Adrenal gland (tissue), 12 donors: ENCODE results near the gene DEGS2. TPM values are rescaled to one million over a fixed set of nuclear protein-coding genes. Genes with fewer than 3 reads are reported as not detected.

ENCODE experiments used
- DNase-seq, 7 donors: peaks; one replicate each; pipeline ENCODE4 v3.0.0-alpha.2; 2019 to 2020
- H3K27ac ChIP-seq, 5 donors: fragments of 200-600 bp; sonication (generic) in 4 of 5; 1 replicate in 3 of 5; 2 replicates in 2 of 5; pipeline versions ENCODE4 v1.5.1 to v1.8.0; 2016 to 2020; ENCODE audit warnings: mild to moderate bottlenecking in 1 of 5
- H3K27me3 ChIP-seq: fragments of 200-600 bp; 2 replicates; pipeline ENCODE4 v1.8.0; 2021
- H3K36me3 ChIP-seq, 2 donors: fragments of 200-600 bp; replicated peaks in 1 of 2; 1 replicate in 1 of 2; 2 replicates in 1 of 2; pipeline versions ENCODE4 v1.5.1 to v1.8.0; 2018 to 2022
- H3K4me1 ChIP-seq, 2 donors: fragments of 200-600 bp; replicated peaks in 1 of 2; 1 replicate in 1 of 2; 2 replicates in 1 of 2; pipeline versions ENCODE4 v1.5.1 to v1.8.0; 2018 to 2021
- H3K4me3 ChIP-seq, 4 donors: fragments of 200-600 bp; sonication (generic) in 3 of 4; one replicate each; pipeline ENCODE4 v1.5.1; 2016 to 2018
- H3K9me3 ChIP-seq, 3 donors: fragments of 200-600 bp; sonication (generic) in 1 of 3; replicated peaks in 1 of 3; 1 replicate in 2 of 3; 2 replicates in 1 of 3; pipeline versions ENCODE4 v1.5.1 to v1.8.0; 2016 to 2021
- POLR2A ChIP-seq, 2 donors: fragments of 450-650 bp; IDR thresholded peaks; one replicate each; pipeline ENCODE4 v1.6.1; 2017; ENCODE audit warnings: antibody characterized with exemption in 2 of 2, mild to moderate bottlenecking in 2 of 2, moderate library complexity in 1 of 2
- WGBS, 4 donors: extraction: QIAGEN DNeasy Blood & Tissue Kit in 2 of 4; methylation state at CpG; one replicate each; pipeline versions ENCODE4 v1.1.5 to v1.1.7; 2013 to 2017; 5-methylcytosine and 5-hydroxymethylcytosine counted together
- intact Hi-C, 2 donors: fragments of 100-400 bp; cut with DNase I; formaldehyde crosslinking; loops; one replicate each; pipeline versions ENCODE4 v1.14.1 to v1.15.0; 2022 to 2023
- polyA plus RNA-seq, 3 donors: library from polyadenylated mRNA; stranded (reverse); fragments of 200-250 nt in 2 of 3; fragments of 350-450 nt in 1 of 3; fragmentation: Illumina TruSeq in 1 of 3; extraction: RNeasy Lipid Tissue Mini Kit (QIAGEN cat#74804) in 1 of 3; gene quantifications; one replicate each; pipeline ENCODE4 v1.2.3, GENCODE V29; 2013 to 2014
- total RNA-seq, 9 donors: library from RNA; depleted of rRNA in 4 of 9; stranded (reverse); fragments of >200 nt in 4 of 9; fragments of 120-200 nt in 1 of 9; fragmentation: NEBNext Ultra II Directional in 1 of 9; extraction: Animal tissue kit (Norgen Biotek cat#: 25700) in 1 of 9; gene quantifications; one replicate each; pipeline versions ENCODE4 v1.1.0 to v1.2.4, GENCODE V29; 2013 to 2023
- TF ChIP-seq, protein P1 (sequence below), 6 experiments: fragments of 450-650 bp in 4 of 6; fragments of 200-600 bp in 2 of 6; sonication (generic) in 1 of 6; IDR thresholded peaks; 1 replicate in 5 of 6; 2 replicates in 1 of 6; pipeline versions ENCODE4 v1.5.1 to v1.8.0; 2016 to 2021; ENCODE audit warnings: antibody characterized with exemption in 6 of 6, mild to moderate bottlenecking in 2 of 6, moderate library complexity in 1 of 6
- donor health status: healthy with polysubstance abuse.
- donor health status: Bipolar disorder and iron deficiency.
- donor health status: DM: yes; HTN: yes; CAD: no.
- donor health status: DM: no; HTN: no; CAD: no.
- donor health status: DM: no; HTN: no; CAD: no.
- donor health status: DM: yes; HTN: yes; CAD: no.

DEGS2 gene
- total and polyA plus RNA-seq, 12 donors = 0.06 to 0.69 (median 0.24) TPM; not detected in 3

DNA sequence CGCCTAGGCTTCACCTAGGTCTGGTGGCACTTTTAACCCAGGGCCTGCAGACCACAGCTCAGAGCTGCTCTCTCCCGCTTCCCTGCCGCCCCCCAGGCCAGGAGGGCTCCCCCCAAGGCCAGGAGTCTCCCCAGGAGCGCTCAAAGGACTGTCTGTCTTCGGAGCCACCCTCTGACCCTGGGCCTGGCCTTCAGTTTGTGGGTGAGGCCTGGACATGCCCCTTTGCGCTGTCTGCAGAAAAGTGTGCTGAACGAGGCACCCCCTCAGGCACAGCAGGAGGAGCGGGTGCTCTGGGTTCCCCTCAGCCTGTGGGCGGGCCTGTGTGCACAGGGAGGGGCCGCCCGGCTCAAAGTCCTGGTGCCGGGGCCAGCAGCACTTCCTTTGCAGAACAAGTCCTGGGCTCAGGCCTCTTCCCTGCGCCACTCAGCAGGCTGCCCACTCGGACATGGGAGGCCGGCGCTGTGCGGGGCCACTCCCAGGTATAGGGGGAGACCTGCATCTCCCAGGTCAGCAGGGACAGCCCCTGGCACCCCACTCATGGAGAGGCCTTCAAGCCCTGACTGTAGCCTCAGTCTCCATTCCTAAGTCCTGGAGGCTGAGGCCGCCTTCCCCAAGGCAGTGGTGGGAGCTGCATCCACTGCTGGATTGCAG lies 14.3 kb downstream of the DEGS2 start:
- intact Hi-C loops = no loop called here
- Histone ChIP-seq H3K4me3 (no peak overlapping the region), H3K27ac (no peak overlapping the region), H3K27me3 (no peaks in the 10 kb centered on the region), H3K36me3 (no peaks in the 10 kb centered on the region), H3K9me3 (no peaks in the 10 kb centered on the region), H3K4me1 (no peaks in the 10 kb centered on the region)
- TF ChIP-seq, protein P1, sequence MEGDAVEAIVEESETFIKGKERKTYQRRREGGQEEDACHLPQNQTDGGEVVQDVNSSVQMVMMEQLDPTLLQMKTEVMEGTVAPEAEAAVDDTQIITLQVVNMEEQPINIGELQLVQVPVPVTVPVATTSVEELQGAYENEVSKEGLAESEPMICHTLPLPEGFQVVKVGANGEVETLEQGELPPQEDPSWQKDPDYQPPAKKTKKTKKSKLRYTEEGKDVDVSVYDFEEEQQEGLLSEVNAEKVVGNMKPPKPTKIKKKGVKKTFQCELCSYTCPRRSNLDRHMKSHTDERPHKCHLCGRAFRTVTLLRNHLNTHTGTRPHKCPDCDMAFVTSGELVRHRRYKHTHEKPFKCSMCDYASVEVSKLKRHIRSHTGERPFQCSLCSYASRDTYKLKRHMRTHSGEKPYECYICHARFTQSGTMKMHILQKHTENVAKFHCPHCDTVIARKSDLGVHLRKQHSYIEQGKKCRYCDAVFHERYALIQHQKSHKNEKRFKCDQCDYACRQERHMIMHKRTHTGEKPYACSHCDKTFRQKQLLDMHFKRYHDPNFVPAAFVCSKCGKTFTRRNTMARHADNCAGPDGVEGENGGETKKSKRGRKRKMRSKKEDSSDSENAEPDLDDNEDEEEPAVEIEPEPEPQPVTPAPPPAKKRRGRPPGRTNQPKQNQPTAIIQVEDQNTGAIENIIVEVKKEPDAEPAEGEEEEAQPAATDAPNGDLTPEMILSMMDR (IDR thresholded peaks at IDR 0.05) = no peak
- TF ChIP-seq POLR2A (IDR thresholded peaks at IDR 0.05) = no peak
- WGBS, 4 donors = 65 to 87% (median 77%) methylated on average over 3 to 18 of the region's 18 CpGs
- no peak for DNase-seq

DNA sequence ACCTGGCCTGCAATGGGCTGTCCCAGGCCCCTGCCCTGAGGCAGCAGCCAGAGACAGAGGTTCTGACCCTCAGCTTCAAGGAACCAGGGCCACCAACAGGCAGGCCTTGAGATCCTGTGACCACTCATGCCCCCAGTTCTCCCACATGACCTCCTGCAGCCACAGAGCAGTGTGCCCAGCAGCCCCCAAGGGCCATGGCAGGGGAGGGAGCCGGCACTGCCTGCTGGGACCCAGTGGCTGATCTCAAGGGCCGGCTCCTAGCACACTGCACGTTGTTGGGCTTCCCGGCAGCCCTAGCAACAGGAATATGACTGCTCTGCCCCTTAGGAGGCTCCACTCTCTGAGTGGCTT lies 14.8 kb downstream of the DEGS2 start:
- TF ChIP-seq, protein P1 (IDR thresholded peaks at IDR 0.05) = no peak

DNA sequence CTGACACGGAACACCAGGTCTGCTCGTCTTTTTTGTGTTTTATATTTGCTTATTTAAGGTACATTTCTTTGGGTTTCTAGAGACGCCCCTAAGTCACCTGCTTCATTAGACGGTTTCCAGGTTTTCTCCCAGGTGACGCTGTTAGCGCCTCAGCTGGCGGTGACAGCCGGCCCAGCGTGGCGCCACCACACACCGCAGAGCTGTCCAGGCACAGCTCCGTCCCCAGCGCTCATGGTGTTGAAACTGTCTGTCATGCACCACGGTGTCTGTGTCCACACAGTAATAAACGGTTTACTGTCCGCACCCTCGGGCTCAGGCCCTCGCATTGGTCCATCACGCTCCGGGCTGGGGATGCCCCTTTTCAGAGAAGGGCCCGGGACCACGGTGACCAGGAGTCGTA lies 15.5 kb downstream of the DEGS2 start:
- 94 to 98% (median 96%) methylated on average over 17 to 23 of the region's 23 CpGs for WGBS, 4 donors
- Histone ChIP-seq H3K9me3 (no peaks in the 10 kb centered on the region), H3K4me3 (no peak overlapping the region), H3K36me3 (no peaks in the 10 kb centered on the region), H3K27me3 (no peaks in the 10 kb centered on the region), H3K27ac (no peak overlapping the region), H3K4me1 (no peaks in the 10 kb centered on the region)
- no peak for TF ChIP-seq POLR2A (IDR thresholded peaks at IDR 0.05)
- TF ChIP-seq, protein P1 (IDR thresholded peaks at IDR 0.05) = no peak
- no peak for DNase-seq
- intact Hi-C loops = no loop called here

More for the DNA sequence above, 14.8 kb downstream of the DEGS2 start:
- 46 to 80% (median 54%) methylated on average over 1 to 4 of the region's 4 CpGs for WGBS, 4 donors
- no peak for DNase-seq
- no peaks in the 10 kb centered on the region for H3K9me3 ChIP-seq
- H3K27ac ChIP-seq = no peak overlapping the region
- H3K36me3 ChIP-seq = no peaks in the 10 kb centered on the region
- intact Hi-C loops = no loop called here
- H3K27me3 ChIP-seq = no peaks in the 10 kb centered on the region
- H3K4me3 ChIP-seq = no peak overlapping the region
- no peaks in the 10 kb centered on the region for H3K4me1 ChIP-seq

DNA sequence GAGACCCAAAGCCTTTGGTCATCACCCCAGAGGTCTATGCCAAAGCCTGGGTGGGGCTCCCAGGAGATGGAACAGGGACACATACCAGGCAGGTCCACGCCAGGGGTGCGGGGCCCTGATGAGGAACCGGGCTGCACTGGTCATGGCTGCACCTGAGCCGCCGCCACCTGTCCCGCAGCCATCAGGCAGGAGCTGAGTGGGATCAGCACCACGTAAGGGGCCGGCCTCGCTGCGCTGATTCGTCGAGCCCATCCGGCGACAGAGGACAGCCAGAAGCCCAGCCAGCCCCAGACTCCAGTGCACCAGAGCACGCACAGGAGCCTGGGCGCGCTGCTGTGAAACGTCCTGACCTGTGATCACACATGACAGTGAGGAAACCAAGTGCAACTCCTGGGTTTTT lies 15.9 kb downstream of the DEGS2 start:
- H3K4me1 ChIP-seq = no peaks in the 10 kb centered on the region
- no peaks in the 10 kb centered on the region for H3K9me3 ChIP-seq
- 90 to 97% (median 95%) methylated on average over 4 to 18 of the region's 18 CpGs for WGBS, 4 donors
- no peaks in the 10 kb centered on the region for H3K36me3 ChIP-seq
- intact Hi-C loops = no loop called here
- no peak overlapping the region for H3K27ac ChIP-seq
- no peak overlapping the region for H3K4me3 ChIP-seq
- H3K27me3 ChIP-seq = no peaks in the 10 kb centered on the region
- TF ChIP-seq, protein P1 (IDR thresholded peaks at IDR 0.05) = no peak
- no peak for TF ChIP-seq POLR2A (IDR thresholded peaks at IDR 0.05)
- DNase-seq = no peak
